NK-92 (cell line): ENCODE data around the gene IFITM2.
"Not testable (repeated sequence)": the region's sequence is repeated elsewhere in the genome, so short reads cannot be mapped to it uniquely, and the experiment has no call there.

ENCODE experiments used
- DNase-seq: peaks from one replicate; lab custom pipeline; 2025; ENCODE audit not compliant: unreplicated experiment; lab: John Stamatoyannopoulos, UW

IFITM2 gene

GRCh38 chr11:339963-340362 is 32.3 kb downstream of the IFITM2 start:
- DNase-seq = no peak

GRCh38 chr11:340539-341512 is 33.2 kb downstream of the IFITM2 start:
- no peak for DNase-seq

GRCh38 chr11:342328-342727 is 34.7 kb downstream of the IFITM2 start:
- DNase-seq = no peak

GRCh38 chr11:344836-345578 is 37.4 kb downstream of the IFITM2 start:
- DNase-seq = no peak

- no peak for DNase-seq
Measured at GRCh38 chr11:346529-346928, 38.9 kb downstream of the IFITM2 start.

GRCh38 chr11:349270-349954 is 41.8 kb downstream of the IFITM2 start:
- not testable (repeated sequence) for DNase-seq

GRCh38 chr11:350033-350722 is 42.6 kb downstream of the IFITM2 start:
- not testable (repeated sequence) for DNase-seq

GRCh38 chr11:350723-351255 is 43.2 kb downstream of the IFITM2 start:
- DNase-seq = no peak

- DNase-seq = no peak
Measured at GRCh38 chr11:351411-351810, 43.8 kb downstream of the IFITM2 start.

GRCh38 chr11:352456-353031 is 44.9 kb downstream of the IFITM2 start:
- DNase-seq = no peak

- DNase-seq = no peak
Measured at GRCh38 chr11:353179-353873, 45.7 kb downstream of the IFITM2 start.

GRCh38 chr11:355581-356458 is 48.2 kb downstream of the IFITM2 start:
- no peak for DNase-seq

- no peak for DNase-seq
Measured at GRCh38 chr11:356610-357009, 49.0 kb downstream of the IFITM2 start.

- DNase-seq = no peak
Measured at GRCh38 chr11:357582-357981, 50.0 kb downstream of the IFITM2 start.

- no peak for DNase-seq
Measured at GRCh38 chr11:358129-358800, 50.6 kb downstream of the IFITM2 start.
